ENCODE data around the gene TUFT1. TPM values are rescaled to one million over a fixed set of nuclear protein-coding genes. Genes with fewer than 3 reads are reported as not detected.

TUFT1 gene
- total and polyA plus RNA-seq, 2 of the 4 experiments (the other 2 are of a cell fraction): 21.2 to 30.3 TPM

DNA sequence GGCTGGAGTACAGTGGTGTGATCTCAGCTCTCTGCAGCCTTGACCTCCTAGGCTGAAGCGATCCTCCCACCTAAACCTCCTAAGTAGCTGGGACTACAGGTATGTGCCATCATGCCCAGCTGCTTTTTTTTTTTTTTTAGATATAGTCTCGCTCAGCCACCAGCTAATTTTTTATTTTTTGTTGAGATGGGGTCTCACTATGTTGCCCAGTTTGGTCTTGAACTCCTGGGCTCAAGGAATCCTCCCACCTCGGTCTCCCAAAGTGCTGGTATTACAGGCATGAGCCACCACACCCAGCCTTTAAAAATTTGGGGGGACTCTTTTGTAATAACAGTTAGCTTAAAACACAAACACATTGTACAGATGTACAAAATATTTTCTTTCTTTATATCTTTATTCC, 70.0 kb downstream of the TUFT1 start:
- Histone ChIP-seq H3K56ac (ENCODE audit: extremely low read depth, insufficient read depth, low read length) (no peak overlapping the region), H3K23ac (ENCODE audit: low read depth, low read length) (no peak overlapping the region), H2BK15ac (ENCODE audit: low read depth, low read length) (no peak overlapping the region), H4K91ac (ENCODE audit: insufficient read depth, low read depth, low read length) (no peak overlapping the region), H3K4me3 (ENCODE audit: insufficient read depth, low read depth, low read length) (no peak overlapping the region), H4K5ac (ENCODE audit: low read depth, low read length) (no peak overlapping the region), H3K4me2 (ENCODE audit: low read depth, low read length) (no peak overlapping the region), H3K4me1 (ENCODE audit: control insufficient read depth, insufficient read depth, low read length) (peaks cover 10% of the 10 kb centered on the region), H3K36me3 (ENCODE audit: control insufficient read depth, insufficient read depth, low read length) (no peaks in the 10 kb centered on the region), H2AK9ac (replicated peaks; ENCODE audit: low read depth, low read length, poor library complexity) (no peak overlapping the region), H3K9me3 (ENCODE audit: control insufficient read depth, insufficient read depth, low read length) (no peaks in the 10 kb centered on the region), H2AFZ (replicated peaks; ENCODE audit: low read length, poor library complexity) (no peak overlapping the region), H3K18ac (ENCODE audit: low read depth, low read length) (no peak overlapping the region), H3K27me3 (ENCODE audit: control insufficient read depth, insufficient read depth, low read length) (no peaks in the 10 kb centered on the region), H3K27ac (ENCODE audit: insufficient read depth, low read length) (no peak overlapping the region), H3K14ac (replicated peaks; ENCODE audit: low read depth, low read length) (no peak overlapping the region), H3K9ac (ENCODE audit: low read depth, low read length) (no peak overlapping the region), H2AK5ac (ENCODE audit: low read depth, low read length) (no peak overlapping the region), H3K79me1 (ENCODE audit: low read depth in 1 of 2, low read length in 2 of 2) (peaks cover 9 to 33% of the 10 kb centered on the region in 2 experiments; a peak in 3 of 4 replicates), H2BK20ac (ENCODE audit: low read depth, low read length) (no peak overlapping the region), H4K20me1 (ENCODE audit: insufficient read depth, low read length) (peaks cover 10% of the 10 kb centered on the region; the same call in 1 of the 2 replicates), H2BK5ac (ENCODE audit: low read depth, low read length, poor library complexity, severe bottlenecking) (no peak overlapping the region), H3K4ac (ENCODE audit: low read depth, low read length) (no peak overlapping the region), H3K9me1 (ENCODE audit: insufficient read depth, low read length) (peaks cover 14% of the 10 kb centered on the region; the same call in 1 of the 2 replicates), H4K8ac (ENCODE audit: low read depth in 2 of 2, low read length in 2 of 2) (no peak overlapping the region), H2BK120ac (ENCODE audit: low read depth, low read length) (no peak overlapping the region)
- TF ChIP-seq CEBPB (IDR thresholded peaks at IDR 0.05; ENCODE audit: low read depth, low read length): no peak
- no peak for TF ChIP-seq BHLHE40 (IDR thresholded peaks at IDR 0.05; ENCODE audit: low read depth, low read length)
- TF ChIP-seq RFX5 (IDR thresholded peaks at IDR 0.05; ENCODE audit: low read depth, low read length): no peak
- TF ChIP-seq ELK1 (IDR thresholded peaks at IDR 0.05; ENCODE audit: borderline replicate concordance, low read depth, low read length): no peak
- TF ChIP-seq MAZ (IDR thresholded peaks at IDR 0.05; ENCODE audit: borderline replicate concordance, low read depth, low read length): no peak
- TF ChIP-seq MXI1 (IDR thresholded peaks at IDR 0.05; ENCODE audit: borderline replicate concordance, low read depth, low read length): no peak
- no peak for TF ChIP-seq SMC3 (IDR thresholded peaks at IDR 0.05; ENCODE audit: low read depth, low read length)
- TF ChIP-seq RAD21 (IDR thresholded peaks at IDR 0.05; ENCODE audit: low read length): no peak
- TF ChIP-seq MAFK (IDR thresholded peaks at IDR 0.05; ENCODE audit: low read depth, low read length): no peak
- TF ChIP-seq RCOR1 (IDR thresholded peaks at IDR 0.05; ENCODE audit: insufficient replicate concordance, low read length): no peak
- TF ChIP-seq CTCF (conservative IDR thresholded peaks at IDR 0.05; ENCODE audit: low read depth, low read length): no peak
- no peak for TF ChIP-seq FOS (IDR thresholded peaks at IDR 0.05; ENCODE audit: low read depth, low read length)
- no peak for TF ChIP-seq POLR2A (IDR thresholded peaks at IDR 0.05; ENCODE audit: low read depth, low read length)
- no peak for TF ChIP-seq CHD1 (IDR thresholded peaks at IDR 0.05; ENCODE audit: low read depth, low read length)
- TF ChIP-seq NFE2L2 (IDR thresholded peaks at IDR 0.05; ENCODE audit: low read depth, low read length): no peak
- no peak for TF ChIP-seq USF2 (IDR thresholded peaks at IDR 0.05; ENCODE audit: low read depth, low read length)
- ChIA-PET CTCF (interaction anchor here (0.7 to 1.2 kb wide), 2 partner anchors 10 to 27 kb away, joined by 3 to 4 read pairs; no protein-coding TSS in a partner anchor), POLR2A (ENCODE audit: unreplicated experiment) (no interaction called here)
- in situ Hi-C loops (cut with MboI; ENCODE audit: low sequenced_read_pairs) (no loop called here), dilution Hi-C loops (cut with HindIII; ENCODE audit: low sequenced_read_pairs, unreplicated experiment) (no loop called here), intact Hi-C loops (cut with micrococcal nuclease) (no loop called here)
- no peak for DNase-seq
- ATAC-seq (ENCODE audit: low read depth): no peak
- BruUV-seq (replicated peaks): no TSS peak
- WGBS, 2 experiments (ENCODE audit: extremely low coverage in 2 of 2, insufficient read length in 1 of 2): no CpG with 5 or more reads among the region's 3 CpGs
